Stomach (tissue), 4 donors: Measurements from ENCODE around the gene CCDC102B.
"Not testable (repeated sequence)": the region's sequence is repeated elsewhere in the genome, so short reads cannot be mapped to it uniquely, and the experiment has no call there.

Experiments used
- EP300 ChIP-seq: sonication (generic); formaldehyde crosslinking; IDR thresholded peaks from one replicate; pipeline ENCODE4 v1.6.1; 2017; ENCODE audit warnings: antibody characterized with exemption
- POLR2A ChIP-seq, 4 donors: fragments of 450-650 bp; IDR thresholded peaks; one replicate each; pipeline ENCODE4 v1.6.1; 2016; ENCODE audit warnings: antibody characterized with exemption in 4 of 4, control low read depth in 2 of 4, mild to moderate bottlenecking in 1 of 4, moderate library complexity in 1 of 4
- POLR2AphosphoS5 ChIP-seq, 3 donors: sonication (generic); formaldehyde crosslinking; IDR thresholded peaks; one replicate each; pipeline ENCODE4 v1.6.1; 2016; ENCODE audit warnings: antibody characterized with exemption in 3 of 3
- TF ChIP-seq, protein P1 (sequence below), 7 experiments: fragments of 450-650 bp in 4 of 7; fragments of 200-600 bp in 3 of 7; sonication (generic) in 3 of 7; IDR thresholded peaks; one replicate each; pipeline ENCODE4 v1.5.1; 2016 to 2019; ENCODE audit warnings: antibody characterized with exemption in 7 of 7, control low read depth in 2 of 7, mild to moderate bottlenecking in 1 of 7

- TF ChIP-seq POLR2AphosphoS5 (IDR thresholded peaks at IDR 0.05); POLR2A (IDR thresholded peaks at IDR 0.05); EP300: not testable (repeated sequence)
- TF ChIP-seq, protein P1, sequence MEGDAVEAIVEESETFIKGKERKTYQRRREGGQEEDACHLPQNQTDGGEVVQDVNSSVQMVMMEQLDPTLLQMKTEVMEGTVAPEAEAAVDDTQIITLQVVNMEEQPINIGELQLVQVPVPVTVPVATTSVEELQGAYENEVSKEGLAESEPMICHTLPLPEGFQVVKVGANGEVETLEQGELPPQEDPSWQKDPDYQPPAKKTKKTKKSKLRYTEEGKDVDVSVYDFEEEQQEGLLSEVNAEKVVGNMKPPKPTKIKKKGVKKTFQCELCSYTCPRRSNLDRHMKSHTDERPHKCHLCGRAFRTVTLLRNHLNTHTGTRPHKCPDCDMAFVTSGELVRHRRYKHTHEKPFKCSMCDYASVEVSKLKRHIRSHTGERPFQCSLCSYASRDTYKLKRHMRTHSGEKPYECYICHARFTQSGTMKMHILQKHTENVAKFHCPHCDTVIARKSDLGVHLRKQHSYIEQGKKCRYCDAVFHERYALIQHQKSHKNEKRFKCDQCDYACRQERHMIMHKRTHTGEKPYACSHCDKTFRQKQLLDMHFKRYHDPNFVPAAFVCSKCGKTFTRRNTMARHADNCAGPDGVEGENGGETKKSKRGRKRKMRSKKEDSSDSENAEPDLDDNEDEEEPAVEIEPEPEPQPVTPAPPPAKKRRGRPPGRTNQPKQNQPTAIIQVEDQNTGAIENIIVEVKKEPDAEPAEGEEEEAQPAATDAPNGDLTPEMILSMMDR (IDR thresholded peaks at IDR 0.05) = not testable (repeated sequence)
Measured at GRCh38 chr18:68879947-68880346, 82.1 kb downstream of the CCDC102B start.
